ENCODE results near the gene AFG3L2.

- TF ChIP-seq EZH2 (IDR thresholded peaks at IDR 0.05), result no peak
- TF ChIP-seq CTCF (IDR thresholded peaks at IDR 0.05), result no peak
Measured at GRCh38 chr18:12366784-12367183, 10.2 kb downstream of the AFG3L2 start.

All from neural progenitor cell (in vitro differentiated cells).